Heart left ventricle (tissue), 16 donors: ENCODE data around the gene LYST. TPM values are rescaled to one million over a fixed set of nuclear protein-coding genes. Genes with fewer than 3 reads are reported as not detected.
A peak's percentile ranks its signal among the peaks of the same experiment; 100 is the strongest.

Source experiments
- ATAC-seq, 4 donors: fragments of 200-7000 bp; cut with Tn5 transposase; one replicate each; pipeline ENCODE4 v1.9.1; 2020 to 2022; ENCODE audit warnings: moderate library complexity in 4 of 4, mild to moderate bottlenecking in 3 of 4, moderate number of reproducible peaks in 1 of 4
- DNase-seq, 5 donors: peaks; one replicate each; pipeline ENCODE4 v3.0.0-alpha.2; 2020
- H3K27ac ChIP-seq, 12 donors: fragments of 200-600 bp; sonication (generic) in 4 of 12; one replicate each; pipeline versions ENCODE4 v1.5.0 to v1.8.0; 2016 to 2022; ENCODE audit warnings: mild to moderate bottlenecking in 2 of 12
- H3K27me3 ChIP-seq, 9 donors: fragments of 200-600 bp; sonication (generic) in 2 of 9; one replicate each; pipeline versions ENCODE4 v1.5.1 to v1.8.0; 2016 to 2022; ENCODE audit warnings: mild to moderate bottlenecking in 3 of 9
- H3K36me3 ChIP-seq, 9 donors: fragments of 200-600 bp; sonication (generic) in 2 of 9; one replicate each; pipeline versions ENCODE4 v1.5.0 to v1.8.0; 2018 to 2022; ENCODE audit warnings: mild to moderate bottlenecking in 2 of 9
- H3K4me1 ChIP-seq, 12 donors: fragments of 200-600 bp; sonication (generic) in 4 of 12; one replicate each; pipeline versions ENCODE4 v1.5.0 to v1.8.0; 2016 to 2022; ENCODE audit warnings: mild to moderate bottlenecking in 3 of 12
- H3K4me3 ChIP-seq, 12 donors: fragments of 200-600 bp; sonication (generic) in 4 of 12; one replicate each; pipeline versions ENCODE4 v1.5.0 to v1.8.0; 2017 to 2022; ENCODE audit warnings: mild to moderate bottlenecking in 9 of 12, moderate library complexity in 4 of 12
- H3K9me3 ChIP-seq, 12 donors: fragments of 200-600 bp; sonication (generic) in 4 of 12; one replicate each; pipeline versions ENCODE4 v1.5.0 to v1.8.0; 2016 to 2022; ENCODE audit warnings: mild to moderate bottlenecking in 1 of 12
- CTCF ChIP-seq, 12 donors: fragments of 200-600 bp; sonication (generic) in 4 of 12; IDR thresholded peaks; one replicate each; pipeline versions ENCODE4 v1.5.0 to v1.8.0; 2018 to 2022; ENCODE audit warnings: antibody characterized with exemption in 12 of 12, mild to moderate bottlenecking in 5 of 12
- POLR2A ChIP-seq, 2 donors: fragments of 450-650 bp; IDR thresholded peaks; one replicate each; pipeline ENCODE4 v1.6.1; 2017; ENCODE audit warnings: antibody characterized with exemption in 2 of 2, mild to moderate bottlenecking in 2 of 2, moderate library complexity in 2 of 2
- WGBS, 4 donors: extraction: QIAGEN DNeasy Blood & Tissue Kit in 2 of 4; methylation state at CpG; one replicate each; pipeline versions ENCODE4 v1.1.5 to v1.1.7; 2013 to 2018; 5-methylcytosine and 5-hydroxymethylcytosine counted together
- intact Hi-C, 10 donors: fragments of 100-400 bp; cut with DNase I; formaldehyde crosslinking; loops; one replicate each; pipeline versions ENCODE4 v1.11.1 to v1.14.2; 2022
- polyA plus RNA-seq, 2 donors: library from polyadenylated mRNA; stranded (reverse); fragments of 200-250 nt; gene quantifications; one replicate each; pipeline ENCODE4 v1.2.3, GENCODE V29; 2013
- total RNA-seq, 9 donors: library from RNA; depleted of rRNA in 2 of 9; stranded (reverse); fragments of >200 nt in 2 of 9; fragmentation: NEBNext Ultra II Directional in 3 of 9; extraction: Animal tissue kit (Norgen Biotek cat#: 25700) in 3 of 9; gene quantifications; one replicate each; pipeline versions ENCODE4 v1.1.0 to v1.2.4, GENCODE V29; 2016 to 2023
- donor health status: ischemic (EF 13 %, LVEDD 7.1; RV severe dilation, severe dysfunction).
- donor health status: healthy with polysubstance abuse.
- donor health status: DM: no; HTN: yes; CAD: no.
- donor health status: DM: no; HTN: no; CAD: no.
- donor health status: ischemic (EF 25% LVEDD 6.9; RV normal size, moderate dysfunction).
- donor health status: ischemic (EF 25% LVEDD 5.7; RV mildly dilated, moderate dysfunction).
- donor health status: healthy.
- donor health status: DM: yes; HTN: yes; CAD: no.
- donor health status: ischemic (EF 35%, LVEDD 5.7; RV mildly dilated, moderate dysfunction).
- donor health status: nonischemic (EF 11% LVEDD 7.7; RV severe dilation, severe dysfunction).
- donor health status: DM: yes; HTN: yes; CAD: no.
- donor health status: PGD.
- donor health status: ischemic (EF 29% LVEDD 5.4; RV normal size, mild dysfunction).
- donor health status: nonischemic (EF 23%, LVEDD 6.1; RV moderate dilation, normal function).

The LYST gene
- total and polyA plus RNA-seq, 11 donors = 3.4 to 22.5 (median 11.2) TPM

- ATAC-seq = no peak
- H3K4me1 ChIP-seq = peaks cover 0 to 17% (median 0%) of the 10 kb centered on the region in 12 donors
These were observed 31.4 kb upstream of the LYST start for GRCh38 chr1:235898126-235898525.

GRCh38 chr1:235893840-235894239 is 27.1 kb upstream of the LYST start:
- Histone ChIP-seq H3K27ac (peak overlapping the region in 1 of 12 donors; percentile 27), H3K4me1 (peaks cover 0 to 21% (median 0%) of the 10 kb centered on the region in 12 donors), H3K9me3 (no peaks in the 10 kb centered on the region), H3K4me3 (no peak overlapping the region), H3K36me3 (no peaks in the 10 kb centered on the region), H3K27me3 (no peaks in the 10 kb centered on the region)
- DNase-seq = no peak
- TF ChIP-seq POLR2A (IDR thresholded peaks at IDR 0.05) (no peak), CTCF (IDR thresholded peaks at IDR 0.05) (no peak)
- ATAC-seq = no peak
- WGBS, 4 donors = 96 to 100% (median 99%) methylated on average over 2 of the region's 2 CpGs
- intact Hi-C loops = no loop called here

More at GRCh38 chr1:235898126-235898525, 31.4 kb upstream of the LYST start:
- no peak for TF ChIP-seq CTCF (IDR thresholded peaks at IDR 0.05)
- TF ChIP-seq POLR2A (IDR thresholded peaks at IDR 0.05) = no peak
- Histone ChIP-seq H3K4me3 (no peak overlapping the region), H3K27me3 (no peaks in the 10 kb centered on the region), H3K9me3 (no peaks in the 10 kb centered on the region), H3K36me3 (no peaks in the 10 kb centered on the region), H3K27ac (no peak overlapping the region)
- WGBS, 4 donors = 50 to 70% (median 63%) methylated on average over 3 of the region's 3 CpGs
- no peak for DNase-seq
- intact Hi-C loops = no loop called here

GRCh38 chr1:235892734-235893413 is 26.2 kb upstream of the LYST start:
- H3K9me3 ChIP-seq = no peaks in the 10 kb centered on the region
- peak overlapping the region in 1 of 12 donors; percentile 81 for H3K27ac ChIP-seq
- DNase-seq = no peak
- TF ChIP-seq CTCF (IDR thresholded peaks at IDR 0.05) (no peak), POLR2A (IDR thresholded peaks at IDR 0.05) (no peak)
- peak in 1 of 4 donors; percentile 63 for ATAC-seq
- no peak overlapping the region for H3K4me3 ChIP-seq
- no peaks in the 10 kb centered on the region for H3K27me3 ChIP-seq
- H3K36me3 ChIP-seq = no peaks in the 10 kb centered on the region
- WGBS, 4 donors = 85 to 89% (median 88%) methylated on average over 5 of the region's 5 CpGs
- intact Hi-C loops = no loop called here
- peaks cover 0 to 21% (median 0%) of the 10 kb centered on the region in 12 donors for H3K4me1 ChIP-seq

GRCh38 chr1:235892202-235892601 is 25.5 kb upstream of the LYST start:
- intact Hi-C loops = no loop called here
- Histone ChIP-seq H3K9me3 (no peaks in the 10 kb centered on the region), H3K4me3 (no peak overlapping the region), H3K36me3 (no peaks in the 10 kb centered on the region), H3K27ac (peak overlapping the region in 1 of 12 donors; percentile 81), H3K27me3 (no peaks in the 10 kb centered on the region), H3K4me1 (peaks cover 0 to 28% (median 0%) of the 10 kb centered on the region in 12 donors)
- WGBS, 4 donors = 77 to 95% (median 84%) methylated on average over 6 of the region's 6 CpGs
- ATAC-seq (no peak), DNase-seq (no peak)
- no peak for TF ChIP-seq POLR2A (IDR thresholded peaks at IDR 0.05)
- TF ChIP-seq CTCF (IDR thresholded peaks at IDR 0.05) = no peak
